ENCODE data around the gene CDON. TPM values are rescaled to one million over a fixed set of nuclear protein-coding genes. Genes with fewer than 3 reads are reported as not detected.

CDON gene, protein sequence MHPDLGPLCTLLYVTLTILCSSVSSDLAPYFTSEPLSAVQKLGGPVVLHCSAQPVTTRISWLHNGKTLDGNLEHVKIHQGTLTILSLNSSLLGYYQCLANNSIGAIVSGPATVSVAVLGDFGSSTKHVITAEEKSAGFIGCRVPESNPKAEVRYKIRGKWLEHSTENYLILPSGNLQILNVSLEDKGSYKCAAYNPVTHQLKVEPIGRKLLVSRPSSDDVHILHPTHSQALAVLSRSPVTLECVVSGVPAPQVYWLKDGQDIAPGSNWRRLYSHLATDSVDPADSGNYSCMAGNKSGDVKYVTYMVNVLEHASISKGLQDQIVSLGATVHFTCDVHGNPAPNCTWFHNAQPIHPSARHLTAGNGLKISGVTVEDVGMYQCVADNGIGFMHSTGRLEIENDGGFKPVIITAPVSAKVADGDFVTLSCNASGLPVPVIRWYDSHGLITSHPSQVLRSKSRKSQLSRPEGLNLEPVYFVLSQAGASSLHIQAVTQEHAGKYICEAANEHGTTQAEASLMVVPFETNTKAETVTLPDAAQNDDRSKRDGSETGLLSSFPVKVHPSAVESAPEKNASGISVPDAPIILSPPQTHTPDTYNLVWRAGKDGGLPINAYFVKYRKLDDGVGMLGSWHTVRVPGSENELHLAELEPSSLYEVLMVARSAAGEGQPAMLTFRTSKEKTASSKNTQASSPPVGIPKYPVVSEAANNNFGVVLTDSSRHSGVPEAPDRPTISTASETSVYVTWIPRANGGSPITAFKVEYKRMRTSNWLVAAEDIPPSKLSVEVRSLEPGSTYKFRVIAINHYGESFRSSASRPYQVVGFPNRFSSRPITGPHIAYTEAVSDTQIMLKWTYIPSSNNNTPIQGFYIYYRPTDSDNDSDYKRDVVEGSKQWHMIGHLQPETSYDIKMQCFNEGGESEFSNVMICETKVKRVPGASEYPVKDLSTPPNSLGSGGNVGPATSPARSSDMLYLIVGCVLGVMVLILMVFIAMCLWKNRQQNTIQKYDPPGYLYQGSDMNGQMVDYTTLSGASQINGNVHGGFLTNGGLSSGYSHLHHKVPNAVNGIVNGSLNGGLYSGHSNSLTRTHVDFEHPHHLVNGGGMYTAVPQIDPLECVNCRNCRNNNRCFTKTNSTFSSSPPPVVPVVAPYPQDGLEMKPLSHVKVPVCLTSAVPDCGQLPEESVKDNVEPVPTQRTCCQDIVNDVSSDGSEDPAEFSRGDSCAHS (N-terminal part only)
- 29.4 TPM for total RNA-seq

GRCh38 chr11:126062679-126063506, at the start of gene CDON:
TSS of gene CDON (minus strand) at chr11:126062866. CDS start at chr11:126023476, 39,390 bp downstream.
- ATAC-seq, result peak; percentile 98
- peak; percentile 94 for DNase-seq (ENCODE audit: low spot score)
- intact Hi-C loops (cut with DNase I), result no loop called here

DNA sequence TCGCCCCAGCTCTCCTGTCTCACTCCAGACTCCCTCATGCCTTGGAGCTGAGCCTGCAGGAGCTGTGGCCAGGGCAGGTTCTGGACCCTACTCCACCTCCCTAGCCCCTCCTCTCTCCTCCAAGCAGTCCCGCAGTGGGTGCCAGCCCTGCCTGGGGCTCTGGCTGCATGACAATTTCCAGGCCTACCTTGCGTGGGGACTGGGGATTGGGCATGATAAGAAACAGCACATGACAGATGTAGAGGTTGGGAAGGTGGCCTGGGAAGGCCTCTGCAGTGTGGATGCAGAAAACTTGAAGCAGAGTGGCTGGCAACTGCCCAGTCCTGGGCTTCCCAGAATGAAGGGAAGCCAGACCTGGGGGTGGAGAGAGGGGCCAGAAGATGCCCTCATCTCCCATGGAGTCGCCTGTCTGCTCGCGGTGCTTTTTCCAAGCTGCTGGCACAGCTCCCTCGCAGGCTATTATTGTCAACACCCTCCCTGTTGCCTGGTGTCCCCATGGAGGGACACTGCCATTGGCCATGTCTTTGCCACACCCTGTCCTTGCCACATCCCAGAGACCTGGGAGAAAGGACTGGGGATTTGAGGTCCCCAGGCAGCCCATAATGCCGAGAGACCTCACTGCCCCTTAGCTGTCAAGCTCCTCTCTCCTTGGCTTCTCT, 48.9 kb upstream of the CDON start:
- intact Hi-C loops (cut with DNase I), result no loop called here
- no peak for ATAC-seq
- no peak for DNase-seq (ENCODE audit: low spot score)

DNA sequence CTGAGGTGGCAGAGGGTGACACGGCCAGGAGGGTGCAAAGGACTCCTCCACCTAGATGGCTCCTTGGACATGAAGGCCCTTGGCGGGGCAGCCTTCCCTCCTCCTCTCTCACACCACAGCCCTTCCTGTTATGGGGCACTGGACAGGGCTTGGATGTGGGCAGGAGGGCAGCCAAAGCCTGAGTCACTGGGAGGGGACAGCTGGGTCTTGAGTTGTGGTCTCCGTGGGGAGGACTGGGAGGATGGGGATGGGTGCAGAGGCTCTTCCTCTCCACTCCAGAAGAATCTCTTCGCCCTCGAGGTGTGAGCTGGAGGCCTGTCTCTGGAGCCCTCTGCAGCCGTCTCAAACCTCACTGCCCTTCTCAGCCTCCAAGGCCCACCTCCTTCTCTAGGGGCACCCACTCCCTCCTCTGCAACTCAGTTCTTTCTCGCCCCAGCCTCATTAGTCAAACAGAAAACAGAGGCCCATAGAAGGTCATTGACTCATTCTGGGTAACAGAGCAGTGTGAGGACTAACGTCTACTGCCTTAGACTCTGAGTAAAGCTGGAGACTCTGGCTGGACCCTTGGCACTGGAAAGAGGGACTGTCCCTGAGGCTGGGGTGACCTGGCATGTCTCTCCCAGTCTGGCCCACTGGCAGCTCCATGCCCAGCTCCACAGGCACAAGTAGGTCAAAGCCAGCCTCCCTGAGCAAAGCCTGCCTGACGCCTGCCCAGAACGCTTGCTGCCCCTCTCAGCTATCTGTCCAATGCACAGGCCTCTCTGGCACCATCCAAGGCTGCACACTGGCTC, 47.5 kb upstream of the CDON start:
- ATAC-seq, result no peak

DNA sequence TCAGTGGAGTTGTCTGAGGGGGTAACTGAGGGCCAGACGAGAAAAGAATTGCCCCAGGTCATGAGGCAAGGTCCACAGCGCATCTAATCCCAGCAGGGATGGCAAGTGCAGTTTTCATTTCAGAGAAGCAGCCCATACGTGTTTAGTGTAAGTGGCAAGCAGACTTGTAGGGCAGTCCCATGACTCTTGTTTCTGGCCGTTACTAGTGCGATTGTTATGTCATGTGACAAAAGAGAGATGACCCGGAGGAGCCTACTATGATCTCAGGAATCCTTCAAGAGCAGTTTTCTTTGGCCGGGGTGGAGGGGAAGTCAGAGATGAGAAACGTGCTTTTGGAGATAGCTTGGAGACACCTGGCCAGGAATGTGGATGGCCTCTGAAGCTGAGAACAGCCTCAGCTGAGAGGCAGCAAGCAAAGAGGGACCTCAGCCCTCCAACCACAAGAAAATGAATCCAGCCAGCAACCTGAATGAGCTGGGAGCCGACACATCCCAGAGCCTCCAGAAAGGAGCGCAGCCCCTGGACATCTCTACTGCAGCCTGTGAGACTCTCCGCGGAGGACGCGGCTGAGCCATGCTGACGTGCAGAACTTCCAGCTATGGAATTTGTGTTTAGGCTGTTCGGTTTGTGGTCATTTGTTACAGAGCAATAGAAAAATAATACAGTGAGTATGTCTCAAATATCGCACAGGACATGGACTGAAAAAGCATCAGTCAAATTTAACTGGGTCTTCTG, 44.1 kb upstream of the CDON start:
- DNase-seq (ENCODE audit: low spot score) (no peak), ATAC-seq (no peak)
- intact Hi-C loops (cut with DNase I), result no loop called here

More for the DNA sequence above, 47.5 kb upstream of the CDON start:
- intact Hi-C loops (cut with DNase I), result no loop called here
- no peak for DNase-seq (ENCODE audit: low spot score)

DNA sequence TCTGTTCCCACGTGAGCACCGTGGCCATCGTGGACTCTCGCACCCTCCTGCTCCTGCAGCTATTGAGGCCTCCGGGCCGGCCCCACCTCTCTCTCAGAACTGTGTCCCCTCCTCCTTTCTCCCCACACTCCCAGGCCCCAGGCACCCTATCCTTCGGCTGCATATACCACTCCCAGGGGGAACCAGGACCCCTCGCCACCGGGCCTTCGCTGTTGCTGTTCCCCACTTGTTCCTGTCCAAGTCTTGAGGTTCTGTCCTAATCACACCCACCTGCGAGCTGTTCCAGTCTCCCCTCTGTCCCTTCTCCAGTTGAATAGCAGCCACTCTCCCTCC, 43.0 kb upstream of the CDON start:
- ATAC-seq (no peak), DNase-seq (ENCODE audit: low spot score) (no peak)
- intact Hi-C loops (cut with DNase I), result no loop called here

DNA sequence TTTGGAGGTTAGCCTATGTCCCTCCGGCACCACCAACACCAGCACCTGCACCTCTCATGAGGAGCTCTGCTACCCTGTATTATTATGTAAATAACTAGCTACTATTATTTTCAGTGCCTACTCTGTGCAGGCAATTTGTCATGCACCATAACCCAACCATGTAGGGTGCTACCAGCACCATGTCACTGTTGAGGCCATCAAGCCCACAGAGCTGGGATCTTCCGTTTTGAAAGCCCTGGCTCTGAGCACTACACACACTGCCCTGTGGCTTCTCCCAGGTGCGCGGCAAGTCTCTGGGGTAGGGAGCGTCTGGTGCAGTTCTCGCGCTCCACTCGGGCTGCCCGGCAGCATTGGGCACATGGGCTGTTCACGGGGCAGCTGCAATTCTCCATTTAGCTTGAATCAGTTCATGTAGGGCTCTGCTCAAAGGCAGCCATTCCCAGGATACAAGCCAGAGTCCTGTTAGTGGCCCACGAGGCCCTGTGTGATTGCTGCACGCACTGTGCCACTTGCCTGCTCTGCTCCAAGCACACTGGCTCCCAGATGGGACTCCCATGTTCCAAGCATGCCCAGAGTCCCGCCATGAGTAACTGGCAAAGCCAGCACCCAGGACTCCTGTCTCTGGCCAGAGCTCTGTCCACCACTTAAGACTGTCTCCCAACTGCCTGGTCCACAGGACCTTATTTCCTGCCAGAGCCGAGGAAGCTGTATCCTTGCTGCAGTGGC, 42.5 kb upstream of the CDON start:
- intact Hi-C loops (cut with DNase I), result no loop called here
- DNase-seq (ENCODE audit: low spot score) (no peak), ATAC-seq (no peak)

GRCh38 chr11:126104420-126104819, 41.8 kb upstream of the CDON start:
- DNase-seq (ENCODE audit: low spot score), result no peak
- intact Hi-C loops (cut with DNase I), result no loop called here
- ATAC-seq, result no peak

- DNase-seq (ENCODE audit: low spot score) (no peak), ATAC-seq (no peak)
- intact Hi-C loops (cut with DNase I), result no loop called here
Measured at GRCh38 chr11:126103150-126103549, 40.5 kb upstream of the CDON start.

DNA sequence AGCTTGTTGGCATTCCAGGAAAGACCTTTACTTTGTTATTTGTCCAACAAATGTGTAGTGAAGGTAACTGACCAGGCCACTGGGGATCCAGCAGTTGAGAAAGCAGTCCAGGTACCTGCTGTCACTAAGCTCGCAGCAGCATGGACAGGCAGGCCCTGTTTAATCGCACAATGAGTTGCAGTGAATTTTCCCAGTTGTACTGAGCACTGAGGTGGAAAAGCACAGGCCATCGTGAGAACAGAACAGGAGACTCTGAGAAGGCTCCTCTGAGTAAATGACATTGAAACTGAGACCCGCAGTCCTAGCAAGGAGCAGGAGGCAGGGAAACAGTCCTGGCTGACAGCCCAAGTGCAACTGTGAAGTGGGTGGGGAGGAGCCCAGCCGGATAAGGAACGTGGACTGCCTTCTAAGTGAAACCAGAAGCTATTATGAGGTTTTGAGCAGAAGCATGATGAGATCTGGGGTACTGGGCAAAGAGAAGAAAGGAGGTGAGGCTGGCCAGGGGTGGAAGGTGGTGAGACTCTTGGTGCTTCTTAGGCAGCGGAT, 39.8 kb upstream of the CDON start:
- DNase-seq (ENCODE audit: low spot score) (peak; percentile 71), ATAC-seq (peak; percentile 59)
- intact Hi-C loops (cut with DNase I), result no loop called here

- intact Hi-C loops (cut with DNase I), result no loop called here
- ATAC-seq (no peak), DNase-seq (ENCODE audit: low spot score) (no peak)
Measured at GRCh38 chr11:126101930-126102283, 39.2 kb upstream of the CDON start.

GRCh38 chr11:126101251-126101929, 38.7 kb upstream of the CDON start:
- intact Hi-C loops (cut with DNase I), result no loop called here
- no peak for DNase-seq (ENCODE audit: low spot score)
- peak; percentile 14 for ATAC-seq

- ATAC-seq (no peak), DNase-seq (ENCODE audit: low spot score) (no peak)
- intact Hi-C loops (cut with DNase I), result no loop called here
Measured at GRCh38 chr11:126100716-126101115, 38.0 kb upstream of the CDON start.

DNA sequence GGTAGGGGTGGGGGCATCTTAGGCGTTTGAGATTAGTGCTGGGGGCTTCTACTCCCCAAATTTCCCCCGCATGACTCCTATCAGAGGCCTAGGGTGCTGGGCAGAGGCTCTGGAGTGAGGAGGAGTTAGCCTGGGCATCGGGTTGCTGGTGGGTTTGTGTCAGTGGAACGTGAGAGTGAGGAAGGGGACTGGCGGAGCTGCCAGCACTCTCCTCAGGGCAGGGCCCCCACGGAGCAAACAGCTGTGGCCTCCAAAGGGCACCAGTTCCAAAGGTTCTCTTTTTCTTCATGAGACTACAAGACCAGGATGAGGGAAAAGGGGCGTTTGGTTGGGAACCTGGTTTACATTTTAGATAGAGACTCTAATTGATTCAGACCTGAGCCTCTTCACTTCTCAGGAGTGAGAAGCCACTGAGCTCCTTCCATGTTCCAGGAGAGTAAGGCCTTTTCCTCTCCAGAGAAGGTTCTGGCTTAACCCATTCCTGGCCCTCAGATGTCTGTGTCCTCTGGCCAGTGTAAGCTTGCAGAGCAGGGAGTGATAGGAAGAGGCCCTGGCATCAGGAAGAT, 35.6 kb upstream of the CDON start:
- DNase-seq (ENCODE audit: low spot score) (no peak), ATAC-seq (no peak)
- intact Hi-C loops (cut with DNase I), result no loop called here

GRCh38 chr11:126095745-126096144, 33.1 kb upstream of the CDON start:
- intact Hi-C loops (cut with DNase I), result no loop called here
- DNase-seq (ENCODE audit: low spot score) (no peak), ATAC-seq (no peak)

DNA sequence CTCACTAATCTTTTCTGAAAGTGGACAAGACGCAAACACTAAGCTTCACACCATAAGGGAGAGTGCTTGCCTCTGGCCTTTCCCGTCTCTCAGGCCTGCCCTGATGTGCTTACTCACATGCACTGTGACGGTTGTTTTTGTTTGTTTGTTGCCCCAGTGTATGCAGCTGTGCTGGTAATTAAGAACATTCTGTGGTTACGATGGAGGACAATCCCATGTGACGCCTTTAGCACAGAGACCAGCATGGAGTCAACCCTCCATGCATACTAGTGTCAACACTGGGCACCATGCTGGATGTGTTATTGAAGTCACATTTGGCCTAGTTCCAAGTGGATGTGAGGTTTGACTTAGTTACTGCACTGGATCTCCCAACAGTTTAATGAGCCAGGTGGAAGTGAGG, 27.8 kb upstream of the CDON start:
- intact Hi-C loops (cut with DNase I), result no loop called here
- no peak for DNase-seq (ENCODE audit: low spot score)
- ATAC-seq, result no peak

Measured in sciatic nerve (tissue), 2 donors.